ENCODE results near the gene LY6G6C.
A peak's percentile ranks its signal among the peaks of the same experiment; 100 is the strongest.

Gene LY6G6C

DNA sequence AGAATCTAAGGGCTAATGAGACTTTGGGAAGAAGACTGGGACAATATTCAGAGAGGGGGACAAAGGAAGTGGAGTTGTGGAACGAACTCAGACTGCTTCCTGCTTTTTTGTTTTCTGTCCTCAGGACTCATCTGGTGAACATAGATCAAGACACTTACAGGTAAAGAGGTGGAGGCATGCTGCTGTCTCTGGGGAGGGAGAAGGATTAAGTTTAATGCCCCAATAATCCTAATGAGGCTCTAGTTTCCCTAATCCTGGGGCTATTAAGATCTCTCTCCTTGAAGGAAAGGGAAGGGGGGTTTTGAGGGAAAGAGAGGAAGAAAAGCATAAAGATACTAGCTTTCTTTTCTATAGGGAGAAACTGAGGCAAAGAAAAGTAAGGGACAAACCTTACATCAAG, 22.9 kb upstream of the LY6G6C start:
- in situ Hi-C loops (cut with MboI; ENCODE audit: low pct_unique_long_range_greater_than_20kb, low sequenced_read_pairs, unreplicated experiment): no loop called here
- TF ChIP-seq, protein P1, sequence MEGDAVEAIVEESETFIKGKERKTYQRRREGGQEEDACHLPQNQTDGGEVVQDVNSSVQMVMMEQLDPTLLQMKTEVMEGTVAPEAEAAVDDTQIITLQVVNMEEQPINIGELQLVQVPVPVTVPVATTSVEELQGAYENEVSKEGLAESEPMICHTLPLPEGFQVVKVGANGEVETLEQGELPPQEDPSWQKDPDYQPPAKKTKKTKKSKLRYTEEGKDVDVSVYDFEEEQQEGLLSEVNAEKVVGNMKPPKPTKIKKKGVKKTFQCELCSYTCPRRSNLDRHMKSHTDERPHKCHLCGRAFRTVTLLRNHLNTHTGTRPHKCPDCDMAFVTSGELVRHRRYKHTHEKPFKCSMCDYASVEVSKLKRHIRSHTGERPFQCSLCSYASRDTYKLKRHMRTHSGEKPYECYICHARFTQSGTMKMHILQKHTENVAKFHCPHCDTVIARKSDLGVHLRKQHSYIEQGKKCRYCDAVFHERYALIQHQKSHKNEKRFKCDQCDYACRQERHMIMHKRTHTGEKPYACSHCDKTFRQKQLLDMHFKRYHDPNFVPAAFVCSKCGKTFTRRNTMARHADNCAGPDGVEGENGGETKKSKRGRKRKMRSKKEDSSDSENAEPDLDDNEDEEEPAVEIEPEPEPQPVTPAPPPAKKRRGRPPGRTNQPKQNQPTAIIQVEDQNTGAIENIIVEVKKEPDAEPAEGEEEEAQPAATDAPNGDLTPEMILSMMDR (IDR thresholded peaks at IDR 0.05; ENCODE audit: extremely low read depth, insufficient read depth, missing control alignments): no peak

DNA sequence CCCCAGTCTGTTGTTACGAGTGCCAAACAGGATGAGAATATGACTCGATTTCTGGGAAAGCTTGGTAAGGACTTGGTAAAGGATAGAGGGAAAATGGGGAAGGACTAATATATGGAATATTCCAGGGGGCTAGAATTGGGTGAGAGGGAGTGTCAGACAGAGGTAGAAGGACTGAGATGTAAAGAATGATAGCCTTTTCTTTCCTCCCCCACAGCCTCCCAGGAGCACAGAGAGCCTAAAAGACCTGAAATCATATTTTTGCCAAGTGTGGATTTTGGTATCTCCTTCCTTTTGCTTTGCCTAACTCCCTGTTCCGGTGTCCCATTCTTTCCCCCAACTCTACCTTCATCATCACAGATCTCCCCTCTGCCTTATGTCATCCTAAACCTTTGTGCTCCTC, 21.3 kb upstream of the LY6G6C start:
- TF ChIP-seq, protein P1 (IDR thresholded peaks at IDR 0.05; ENCODE audit: extremely low read depth, insufficient read depth, missing control alignments): no peak
- no peak for DNase-seq (ENCODE audit: low spot score)
- in situ Hi-C loops (cut with MboI; ENCODE audit: low pct_unique_long_range_greater_than_20kb, low sequenced_read_pairs, unreplicated experiment): no loop called here

More for the DNA sequence above, 22.9 kb upstream of the LY6G6C start:
- no peak for DNase-seq (ENCODE audit: low spot score)

DNA sequence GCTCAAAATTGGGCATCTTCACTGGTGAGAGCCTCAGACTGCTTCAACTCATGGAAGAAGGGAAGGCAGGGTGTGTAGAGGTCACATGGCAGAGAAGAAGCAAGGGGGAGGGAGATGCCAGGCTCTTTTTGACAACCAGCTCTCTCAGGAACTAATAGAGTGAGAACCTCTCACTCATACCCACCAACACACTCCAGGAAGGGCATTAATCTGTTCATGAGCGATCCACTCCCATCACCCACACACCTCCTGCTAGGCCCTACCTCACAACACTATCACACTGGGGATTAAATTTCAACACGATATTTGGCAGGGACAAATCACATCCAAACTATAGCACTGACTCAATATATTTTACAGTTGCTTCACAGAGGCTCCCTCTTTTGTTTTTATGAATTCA, 20.3 kb upstream of the LY6G6C start:
- TF ChIP-seq, protein P1 (IDR thresholded peaks at IDR 0.05; ENCODE audit: extremely low read depth, insufficient read depth, missing control alignments): no peak
- in situ Hi-C loops (cut with MboI; ENCODE audit: low pct_unique_long_range_greater_than_20kb, low sequenced_read_pairs, unreplicated experiment): no loop called here

DNA sequence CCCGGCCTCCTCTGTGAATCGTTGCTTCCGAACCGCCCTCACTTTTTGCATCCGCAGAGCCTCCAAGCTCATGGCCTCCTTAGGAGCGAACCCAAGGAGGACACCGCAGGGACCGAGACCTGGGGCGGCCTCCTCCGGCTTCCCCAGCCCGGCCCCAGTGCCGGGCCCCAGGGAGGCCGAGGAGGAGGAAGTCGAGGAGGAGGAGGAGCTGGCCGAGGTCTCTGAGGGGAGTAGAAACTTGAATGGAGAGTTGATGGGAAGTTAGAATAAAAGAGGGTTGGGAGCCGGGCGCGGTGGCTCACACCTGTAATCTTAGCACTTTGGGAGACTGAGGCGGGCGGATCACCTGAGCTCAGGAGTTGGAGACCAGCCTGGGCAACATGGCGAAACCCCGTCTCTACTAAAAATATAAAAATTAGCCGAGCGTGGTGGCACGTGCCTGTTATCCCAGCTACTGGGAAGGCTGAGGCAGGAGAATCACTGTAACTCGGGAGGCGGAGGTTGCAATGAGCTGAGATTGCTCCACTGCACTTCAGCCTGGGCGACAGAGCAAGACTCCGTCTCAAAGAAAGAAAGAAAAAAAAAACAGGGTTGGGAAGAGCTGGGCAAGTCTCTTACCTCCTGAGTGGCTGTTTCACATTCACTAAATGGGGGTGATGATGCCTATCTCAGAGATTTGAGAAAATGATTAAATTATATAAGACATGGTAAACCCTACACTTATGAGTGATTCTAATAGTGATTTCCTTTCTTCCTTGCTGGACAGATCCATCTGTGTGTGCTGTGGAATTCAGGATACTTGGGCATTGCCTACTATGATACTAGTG, 19.1 kb upstream of the LY6G6C start:
- in situ Hi-C loops (cut with MboI; ENCODE audit: low pct_unique_long_range_greater_than_20kb, low sequenced_read_pairs, unreplicated experiment): no loop called here
- DNase-seq (ENCODE audit: low spot score): no peak
- TF ChIP-seq, protein P1 (IDR thresholded peaks at IDR 0.05; ENCODE audit: extremely low read depth, insufficient read depth, missing control alignments): no peak

More for the DNA sequence above, 20.3 kb upstream of the LY6G6C start:
- no peak for DNase-seq (ENCODE audit: low spot score)

DNA sequence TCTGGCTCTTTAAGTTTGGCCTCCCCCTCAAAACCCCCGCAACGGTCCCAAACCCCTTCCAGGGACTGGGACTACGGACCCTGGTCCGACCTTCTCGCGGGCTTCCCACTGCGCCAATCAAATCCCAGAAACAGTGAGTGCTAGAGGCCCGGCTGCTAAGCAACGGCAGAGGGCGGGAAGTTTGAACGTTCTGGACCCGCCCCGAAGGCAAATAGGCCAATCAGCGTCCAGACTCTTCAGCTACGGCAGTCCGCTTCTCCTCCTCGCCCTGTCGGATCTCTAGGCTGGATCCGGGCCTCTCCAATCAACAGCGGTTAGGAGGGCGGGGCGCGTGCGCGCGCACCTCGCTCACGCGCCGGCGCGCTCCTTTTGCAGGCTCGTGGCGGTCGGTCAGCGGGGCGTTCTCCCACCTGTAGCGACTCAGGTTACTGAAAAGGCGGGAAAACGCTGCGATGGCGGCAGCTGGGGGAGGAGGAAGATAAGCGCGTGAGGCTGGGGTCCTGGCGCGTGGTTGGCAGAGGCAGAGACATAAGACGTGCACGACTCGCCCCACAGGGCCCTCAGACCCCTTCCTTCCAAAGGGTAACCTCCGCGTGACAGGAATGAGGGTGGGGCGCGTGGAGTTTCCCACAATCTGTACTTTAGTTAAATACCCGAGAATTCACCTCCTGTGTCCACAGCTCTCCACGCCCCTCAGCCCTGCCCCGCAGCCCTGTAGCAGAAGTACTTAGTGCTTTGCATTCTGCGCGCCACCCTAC, 18.3 kb upstream of the LY6G6C start, which contains the start of gene MSH5:
Gene MSH5 (plus strand): TSS at position 367 of the 758 bp plus-strand sequence. CDS start 462 bp downstream, outside the sequence.
- DNase-seq (ENCODE audit: low spot score): peak; percentile 98
- in situ Hi-C loops (cut with MboI; ENCODE audit: low pct_unique_long_range_greater_than_20kb, low sequenced_read_pairs, unreplicated experiment): no loop called here
- TF ChIP-seq, protein P1 (IDR thresholded peaks at IDR 0.05; ENCODE audit: extremely low read depth, insufficient read depth, missing control alignments): no peak

DNA sequence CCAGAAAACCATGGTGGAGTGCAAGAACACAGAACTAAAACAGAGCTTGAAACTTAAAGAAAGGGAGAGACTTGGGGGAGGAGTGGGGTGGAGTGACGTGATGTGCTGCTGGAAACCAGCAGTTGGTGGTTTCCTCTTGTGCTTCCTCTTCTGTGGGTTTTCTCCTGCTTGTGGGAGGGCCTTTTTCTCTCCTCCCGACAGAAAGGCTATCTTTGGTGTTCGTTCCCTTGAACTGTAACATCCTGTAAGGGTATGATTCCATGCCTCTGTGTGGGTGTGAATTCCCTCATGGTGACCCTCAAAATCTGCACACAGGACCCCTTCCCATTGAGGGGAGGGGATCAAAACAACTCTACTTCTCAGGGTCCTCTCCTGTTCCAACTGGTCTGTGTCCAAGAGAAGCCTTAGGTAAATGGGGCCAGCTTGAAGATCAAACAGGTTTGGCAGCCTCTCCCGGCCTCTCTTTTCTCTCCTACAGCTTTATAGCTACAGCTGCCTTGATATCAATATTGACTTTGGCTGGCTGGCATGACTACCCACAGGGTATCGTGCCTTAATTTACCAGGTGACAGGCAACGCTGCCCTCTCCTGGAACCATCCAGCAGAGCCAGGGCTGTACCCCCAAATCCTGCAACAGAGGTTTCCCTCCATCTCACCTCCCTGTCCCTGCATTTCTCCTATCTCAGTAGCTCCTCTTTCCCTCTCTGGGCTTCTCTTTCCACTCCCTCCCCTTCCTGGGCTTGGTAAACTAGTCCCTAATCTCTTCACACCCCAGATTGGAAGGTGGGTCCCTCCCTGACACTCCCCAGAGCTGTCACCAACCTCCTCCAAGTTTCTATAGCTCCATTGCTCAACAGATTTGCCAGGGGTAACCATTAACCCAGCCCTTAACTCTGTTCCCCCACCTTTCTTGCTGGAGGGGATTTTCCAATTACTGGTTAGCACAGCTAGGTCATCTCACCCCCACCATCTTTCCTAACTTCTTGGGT, 16.7 kb upstream of the LY6G6C start:
- TF ChIP-seq, protein P1 (IDR thresholded peaks at IDR 0.05; ENCODE audit: extremely low read depth, insufficient read depth, missing control alignments): no peak
- in situ Hi-C loops (cut with MboI; ENCODE audit: low pct_unique_long_range_greater_than_20kb, low sequenced_read_pairs, unreplicated experiment): no loop called here
- DNase-seq (ENCODE audit: low spot score): peak; percentile 82
